HEK293T (cell line): ENCODE data around the gene WTIP.

Source experiments
- CTCF ChIA-PET: fragments of 350-600 bp; formaldehyde crosslinking; extraction: SDS; loops from one replicate; lab custom pipeline; 2021; ENCODE audit warnings: antibody characterized with exemption, inconsistent platforms; lab: Yijun Ruan, JAX
- POLR2A ChIA-PET: fragments of 350-600 bp; formaldehyde crosslinking; extraction: SDS; loops from one replicate; lab custom pipeline; 2020; ENCODE audit warnings: antibody characterized with exemption, inconsistent platforms; lab: Yijun Ruan, JAX
- DNase-seq: peaks from one replicate; pipeline ENCODE4 v3.0.0; 2012; ENCODE audit warnings: mixed read lengths; ENCODE audit errors: extremely low spot score
- ARNT ChIP-seq: fragments of 450-650 bp; IDR thresholded peaks from 2 replicates; pipeline ENCODE4 v1.6.1; 2017; ENCODE audit warnings: mild to moderate bottlenecking
- BHLHE40 ChIP-seq: fragments of 450-650 bp; IDR thresholded peaks from 2 replicates; pipeline ENCODE4 v1.6.1; 2016; ENCODE audit warnings: mild to moderate bottlenecking, moderate library complexity, borderline replicate concordance
- CTBP1 ChIP-seq: fragments of 450-650 bp; IDR thresholded peaks from 2 replicates; pipeline ENCODE4 v1.6.1; 2016; ENCODE audit warnings: borderline replicate concordance
- ELF4 ChIP-seq: fragments of 450-650 bp; IDR thresholded peaks from 2 replicates; pipeline ENCODE4 v1.6.1; 2017; ENCODE audit warnings: antibody characterized with exemption
- FOXA1 ChIP-seq: fragments of 450-650 bp; IDR thresholded peaks from 2 replicates; pipeline ENCODE4 v1.6.1; 2016; ENCODE audit warnings: mild to moderate bottlenecking
- FOXK2 ChIP-seq: fragments of 450-650 bp; IDR thresholded peaks from 2 replicates; pipeline ENCODE4 v1.6.1; 2016; ENCODE audit warnings: mild to moderate bottlenecking
- FOXM1 ChIP-seq: fragments of 450-650 bp; IDR thresholded peaks from 2 replicates; pipeline ENCODE4 v1.6.1; 2017; ENCODE audit warnings: mild to moderate bottlenecking, borderline replicate concordance
- HDGF ChIP-seq: fragments of 450-650 bp; IDR thresholded peaks from 2 replicates; pipeline ENCODE4 v1.6.1; 2017; ENCODE audit warnings: antibody characterized with exemption, borderline replicate concordance
- L3MBTL2 ChIP-seq: fragments of 450-650 bp; conservative IDR thresholded peaks from 2 replicates; pipeline ENCODE4 v1.6.1; 2016; ENCODE audit warnings: mild to moderate bottlenecking
- LEF1 ChIP-seq: fragments of 450-650 bp; IDR thresholded peaks from 2 replicates; pipeline ENCODE4 v1.6.1; 2017; ENCODE audit warnings: mild to moderate bottlenecking, borderline replicate concordance
- NFRKB ChIP-seq: fragments of 450-650 bp; IDR thresholded peaks from 2 replicates; pipeline ENCODE4 v1.6.1; 2016; ENCODE audit warnings: mild to moderate bottlenecking, moderate library complexity
- SP1 ChIP-seq: fragments of 450-650 bp; IDR thresholded peaks from 2 replicates; pipeline ENCODE4 v1.6.1; 2017
- SUZ12 ChIP-seq: fragments of 450-650 bp; IDR thresholded peaks from 2 replicates; pipeline ENCODE4 v1.6.1; 2016; ENCODE audit warnings: mild to moderate bottlenecking
- TARDBP ChIP-seq: fragments of 450-650 bp; IDR thresholded peaks from 2 replicates; pipeline ENCODE4 v1.6.1; 2016
- ZNF384 ChIP-seq: fragments of 450-650 bp; IDR thresholded peaks from 2 replicates; pipeline ENCODE4 v1.6.1; 2016
- TF ChIP-seq, protein P1 (sequence below): fragments of 450-650 bp; IDR thresholded peaks from 2 replicates; pipeline ENCODE4 v1.6.1; 2016

Gene WTIP

DNA sequence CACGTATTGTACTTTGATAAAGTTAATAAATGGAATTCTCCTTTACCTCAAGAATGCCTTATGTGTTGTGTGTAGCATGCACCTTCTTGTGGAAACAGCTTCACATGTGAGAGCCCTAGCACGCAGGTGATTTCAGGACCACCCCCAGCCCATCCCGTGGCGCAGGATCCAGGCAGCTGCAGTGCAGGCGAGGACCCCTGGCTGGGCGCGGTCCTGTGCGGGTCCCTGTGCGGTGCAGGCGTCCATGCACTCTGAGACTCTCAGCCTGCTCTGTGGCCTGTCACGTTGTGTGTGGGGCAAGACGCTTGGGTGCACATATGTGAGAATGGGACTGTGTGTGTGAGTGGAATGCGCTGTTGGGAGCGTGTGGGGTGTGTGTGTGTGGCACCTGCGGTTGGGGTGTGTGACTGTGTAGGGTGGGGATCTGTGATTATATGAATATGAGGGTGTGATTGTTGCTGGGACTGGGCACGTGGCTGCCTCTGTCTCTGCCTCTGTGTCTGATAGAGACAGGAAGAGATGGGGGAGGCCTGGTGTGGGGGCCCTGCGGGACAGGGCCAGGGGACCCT is 30.8 kb downstream of the WTIP start:
- TF ChIP-seq CTBP1 (no peak), FOXK2 (no peak)
- TF ChIP-seq, protein P1, sequence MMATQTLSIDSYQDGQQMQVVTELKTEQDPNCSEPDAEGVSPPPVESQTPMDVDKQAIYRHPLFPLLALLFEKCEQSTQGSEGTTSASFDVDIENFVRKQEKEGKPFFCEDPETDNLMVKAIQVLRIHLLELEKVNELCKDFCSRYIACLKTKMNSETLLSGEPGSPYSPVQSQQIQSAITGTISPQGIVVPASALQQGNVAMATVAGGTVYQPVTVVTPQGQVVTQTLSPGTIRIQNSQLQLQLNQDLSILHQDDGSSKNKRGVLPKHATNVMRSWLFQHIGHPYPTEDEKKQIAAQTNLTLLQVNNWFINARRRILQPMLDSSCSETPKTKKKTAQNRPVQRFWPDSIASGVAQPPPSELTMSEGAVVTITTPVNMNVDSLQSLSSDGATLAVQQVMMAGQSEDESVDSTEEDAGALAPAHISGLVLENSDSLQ: no peak
- ChIA-PET POLR2A (no interaction called here), CTCF (no interaction called here)
- no peak for DNase-seq

DNA sequence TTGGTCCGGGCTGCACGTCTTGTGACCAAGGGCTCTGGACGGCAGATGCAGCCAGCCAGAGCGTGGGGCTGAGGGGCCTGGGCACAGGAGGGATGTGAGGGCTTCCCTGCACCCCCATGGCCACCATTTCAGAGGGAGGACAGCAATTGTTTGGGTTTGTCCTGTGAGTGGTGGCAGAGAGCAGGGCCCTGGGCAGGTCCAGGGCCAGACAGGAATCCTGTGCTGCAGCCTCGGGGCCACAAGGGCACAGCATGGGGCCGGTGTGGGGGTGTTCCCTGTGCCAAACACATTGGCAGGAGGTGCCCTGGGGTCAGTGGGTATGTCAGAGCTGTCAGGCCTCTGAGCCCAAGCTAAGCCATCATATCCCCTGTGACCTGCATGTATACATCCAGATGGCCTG is 32.2 kb downstream of the WTIP start:
- DNase-seq: no peak
- ChIA-PET POLR2A (no interaction called here), CTCF (no interaction called here)
- no peak for TF ChIP-seq FOXA1
- no peak for TF ChIP-seq HDGF
- TF ChIP-seq FOXK2: no peak
- no peak for TF ChIP-seq ARNT
- no peak for TF ChIP-seq ELF4
- TF ChIP-seq ZNF384: no peak
- no peak for TF ChIP-seq LEF1
- TF ChIP-seq SUZ12: no peak
- TF ChIP-seq SP1: no peak
- no peak for TF ChIP-seq BHLHE40
- TF ChIP-seq CTBP1: no peak
- TF ChIP-seq TARDBP: no peak
- TF ChIP-seq, protein P1: no peak
- no peak for TF ChIP-seq NFRKB
- TF ChIP-seq FOXM1: no peak
- no peak for TF ChIP-seq L3MBTL2

DNA sequence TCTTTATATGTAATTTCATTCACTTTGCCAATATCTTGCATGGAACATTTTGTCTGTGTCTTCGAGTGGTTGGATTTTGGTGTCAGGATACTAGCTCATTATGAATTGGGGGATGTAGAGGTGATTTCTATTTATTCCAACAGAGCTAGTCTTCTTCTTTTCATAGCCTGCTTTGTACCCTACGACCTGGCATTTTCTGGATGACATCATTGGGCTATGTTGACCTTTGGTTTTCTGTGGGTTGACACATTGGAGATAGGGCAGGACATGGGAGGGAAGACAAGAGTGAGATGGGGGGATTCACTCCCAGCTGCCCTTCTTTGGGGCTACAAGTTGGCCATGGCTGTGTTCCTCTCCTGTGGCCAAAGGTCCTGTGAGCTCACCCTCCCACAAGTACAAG is 38.0 kb downstream of the WTIP start:
- TF ChIP-seq SUZ12: no peak
- TF ChIP-seq FOXK2: no peak
- no peak for TF ChIP-seq BHLHE40
- TF ChIP-seq HDGF: no peak
- no peak for TF ChIP-seq LEF1
- no peak for TF ChIP-seq L3MBTL2
- TF ChIP-seq FOXA1: no peak
- TF ChIP-seq CTBP1: no peak
- TF ChIP-seq NFRKB: no peak
- no peak for TF ChIP-seq FOXM1
- TF ChIP-seq TARDBP: no peak
- no peak for TF ChIP-seq ZNF384
- no peak for TF ChIP-seq ELF4
- ChIA-PET CTCF (no interaction called here), POLR2A (no interaction called here)
- DNase-seq: no peak

DNA sequence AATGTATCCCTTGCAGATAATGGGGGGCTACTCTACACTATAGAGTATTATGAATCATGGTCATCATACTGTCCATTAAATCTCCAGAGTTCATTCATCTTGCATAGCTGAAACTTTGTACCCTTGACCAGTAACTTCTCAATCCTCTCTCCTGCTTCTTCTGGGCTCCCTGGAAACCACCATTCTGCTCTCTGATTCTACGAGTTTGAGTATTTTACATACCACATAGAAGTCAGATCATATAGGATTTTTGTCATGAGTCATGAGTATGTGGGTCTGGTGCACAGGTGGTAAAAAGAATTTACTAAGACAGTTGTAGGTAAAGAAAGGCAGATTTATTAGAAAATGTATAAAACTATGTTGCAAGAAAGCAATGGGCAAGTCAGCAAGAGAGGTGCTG is 41.9 kb downstream of the WTIP start:
- TF ChIP-seq ELF4 (no peak), LEF1 (no peak), L3MBTL2 (no peak), FOXM1 (no peak), ZNF384 (no peak), SP1 (no peak), BHLHE40 (no peak)
- ChIA-PET CTCF (no interaction called here), POLR2A (no interaction called here)
- no peak for DNase-seq

DNA sequence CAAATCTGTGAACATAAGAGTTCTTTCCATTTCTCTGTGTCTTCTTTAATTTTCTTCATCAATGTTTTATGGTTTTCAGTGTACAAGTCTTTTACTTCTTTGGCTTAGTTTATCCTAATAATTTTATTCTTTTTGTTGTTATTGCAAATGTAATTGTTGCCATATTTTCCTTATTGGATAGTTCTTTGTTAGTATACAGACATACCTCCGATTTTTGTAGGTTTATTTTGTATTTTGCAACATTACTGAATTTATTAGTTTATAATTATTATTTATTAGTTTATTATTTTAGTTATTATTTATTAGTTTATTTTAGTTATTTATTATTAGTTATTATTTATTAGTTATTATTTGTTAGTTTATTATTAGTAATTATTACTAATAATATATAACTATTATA is 43.4 kb downstream of the WTIP start:
- DNase-seq: no peak
- CTCF ChIA-PET: no interaction called here
- TF ChIP-seq FOXA1 (no peak), L3MBTL2 (no peak), SP1 (no peak), BHLHE40 (no peak), FOXM1 (no peak), TARDBP (no peak), HDGF (no peak), SUZ12 (no peak), ELF4 (no peak)
- TF ChIP-seq, protein P1: no peak
- POLR2A ChIA-PET: no interaction called here

DNA sequence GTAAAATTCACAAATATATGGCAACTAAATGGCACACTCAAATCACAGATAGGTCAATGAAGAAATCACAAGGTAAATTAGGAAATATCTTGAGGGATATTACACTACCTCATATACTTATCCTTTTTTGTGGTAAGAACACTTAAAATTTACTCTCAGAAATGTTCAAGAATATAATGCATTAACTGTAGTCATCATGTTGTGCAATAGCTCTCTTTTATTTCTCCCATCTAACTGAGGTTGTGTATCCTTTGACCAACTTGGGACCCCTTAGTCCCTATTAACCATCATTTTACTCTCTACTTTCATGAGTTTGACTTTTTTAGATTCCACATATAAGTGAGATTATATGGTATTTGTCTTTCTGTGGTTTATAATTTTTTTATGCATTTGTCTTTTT is 52.6 kb downstream of the WTIP start:
- no peak for DNase-seq
- POLR2A ChIA-PET: no interaction called here
- CTCF ChIA-PET: no interaction called here
- TF ChIP-seq HDGF (no peak), BHLHE40 (no peak)
- TF ChIP-seq, protein P1: no peak
